ENCODE results near the gene CARMIL1. TPM values are rescaled to one million over a fixed set of nuclear protein-coding genes. Genes with fewer than 3 reads are reported as not detected.

Gene CARMIL1
- total and polyA plus RNA-seq, 2 of the 8 experiments (the other 6 are each of a cell fraction or from before 2014, with no cell fraction given) = 20.3 to 40.4 TPM

- Histone ChIP-seq H3K4ac (replicated peaks; ENCODE audit: insufficient read length, low read depth, low read length) (no peak overlapping the region), H3K27ac (ENCODE audit: low read depth, low read length) (no peak overlapping the region), H2BK15ac (ENCODE audit: low read length) (no peak overlapping the region), H2AK5ac (ENCODE audit: low read depth, low read length) (no peak overlapping the region), H2AFZ (ENCODE audit: low read length) (no peak overlapping the region), H3K27me3 (replicated peaks in 1 of 4; ENCODE audit: control insufficient read depth in 3 of 4, extremely low read depth in 1 of 4, insufficient read depth in 3 of 4, low read length in 3 of 4) (no peaks in the 10 kb centered on the region), H3K79me1 (ENCODE audit: low read depth, low read length) (peaks cover 2% of the 10 kb centered on the region; the same call in 1 of the 2 replicates), H3K4me2 (ENCODE audit: insufficient read depth in 1 of 2, low read depth in 2 of 2, low read length in 2 of 2) (no peak overlapping the region), H3K4me3 (ENCODE audit: extremely low read depth in 1 of 4, insufficient read depth in 2 of 4, low read depth in 3 of 4, low read length in 4 of 4) (no peak overlapping the region), H2BK5ac (ENCODE audit: low read depth, low read length) (no peak overlapping the region), H3K14ac (ENCODE audit: insufficient read length) (no peak overlapping the region), H3K56ac (replicated peaks; ENCODE audit: insufficient read length, low read depth, low read length) (no peak overlapping the region), H4K8ac (ENCODE audit: extremely low read depth, insufficient read depth, low read length) (no peak overlapping the region), H3K9me3 (ENCODE audit: insufficient read depth in 2 of 2, low read depth in 1 of 2, low read length in 1 of 2) (no peaks in the 10 kb centered on the region), H2BK12ac (ENCODE audit: low read depth, low read length) (no peak overlapping the region), H3K23me2 (ENCODE audit: low read depth, low read length) (no peaks in the 10 kb centered on the region), H4K20me1 (replicated peaks in 1 of 2; ENCODE audit: control insufficient read depth in 1 of 2, insufficient read depth in 2 of 2, low read length in 2 of 2) (peaks cover 0 to 2% of the 10 kb centered on the region in 2 experiments), H3K18ac (ENCODE audit: extremely low read depth, low read length) (no peak overlapping the region), H3K9ac (replicated peaks in 1 of 4; ENCODE audit: extremely low read depth in 1 of 4, low read depth in 3 of 4, low read length in 3 of 4) (no peak overlapping the region), H3K4me1 (replicated peaks in 1 of 4; ENCODE audit: control insufficient read depth in 3 of 4, insufficient read depth in 4 of 4, low read length in 3 of 4) (no peaks in the 10 kb centered on the region), H3K79me2 (ENCODE audit: control insufficient read depth in 1 of 2, insufficient read depth in 2 of 2, low read length in 2 of 2) (peaks cover 3 to 79% of the 10 kb centered on the region in 2 experiments; a peak in 3 of 4 replicates), H4K91ac (replicated peaks; ENCODE audit: insufficient read length, low read length) (no peak overlapping the region), H4K5ac (ENCODE audit: insufficient read length, low read depth, low read length) (no peak overlapping the region), H3K36me3 (ENCODE audit: control insufficient read depth in 2 of 4, insufficient read depth in 4 of 4, low read length in 3 of 4) (no peaks in the 10 kb centered on the region), H2BK20ac (ENCODE audit: low read length) (no peak overlapping the region), H3K23ac (ENCODE audit: insufficient read length) (no peak overlapping the region), H2BK120ac (replicated peaks; ENCODE audit: low read depth, low read length) (no peak overlapping the region)
- WGBS, 2 experiments (ENCODE audit: extremely low coverage in 1 of 2, insufficient coverage in 1 of 2, insufficient read length in 1 of 2, insufficient replicate concordance in 2 of 2, low coverage in 1 of 2, low lambda C conversion rate in 2 of 2, missing lambda C conversion rate in 1 of 2) = 90% methylated on average over 2 of the region's 2 CpGs; no CpG with 5 or more reads in 1 of the 2 experiments
- DNase-seq (ENCODE audit: low read depth in 1 of 2, low spot score in 2 of 2) (no peak), FAIRE-seq (no peak)
- ChIA-PET POLR2A (ENCODE audit: partially characterized antibody) (interaction anchor here (0.9 kb wide), 1 partner anchor 10 kb away, joined by 3 read pairs; no protein-coding TSS in a partner anchor), CTCF (ENCODE audit: partially characterized antibody) (interaction anchor here (1.4 to 5.0 kb wide), 4 partner anchors 9 to 87 kb away, joined by 3 to 37 read pairs (median 4); no protein-coding TSS in a partner anchor)
- TF ChIP-seq BRCA1 (IDR thresholded peaks at IDR 0.05; ENCODE audit: low read depth, low read length) (no peak), CBX5 (IDR thresholded peaks at IDR 0.05; ENCODE audit: low read depth, low read length) (no peak), CBX8 (IDR thresholded peaks at IDR 0.05; ENCODE audit: borderline replicate concordance, low read depth, low read length) (no peak), NANOG (IDR thresholded peaks at IDR 0.05; ENCODE audit: insufficient read depth, low read depth, low read length, poor library complexity, severe bottlenecking) (no peak), CTBP2 (IDR thresholded peaks at IDR 0.05; ENCODE audit: borderline replicate concordance, insufficient read depth, insufficient read length, low read length) (no peak), ZNF274 (IDR thresholded peaks at IDR 0.05; ENCODE audit: borderline replicate concordance, extremely low read depth, low read length) (no peak), MAFK (IDR thresholded peaks at IDR 0.05; ENCODE audit: low read depth, low read length) (no peak), YY1 (IDR thresholded peaks at IDR 0.05; ENCODE audit: low read depth, low read length) (no peak), GTF2F1 (IDR thresholded peaks at IDR 0.05; ENCODE audit: borderline replicate concordance, low read depth, low read length) (no peak), BACH1 (IDR thresholded peaks at IDR 0.05; ENCODE audit: low read length) (no peak), RNF2 (IDR thresholded peaks at IDR 0.05; ENCODE audit: borderline replicate concordance, low read depth, low read length, missing control alignments, poor library complexity, severe bottlenecking) (no peak)
- TF ChIP-seq, protein P1, sequence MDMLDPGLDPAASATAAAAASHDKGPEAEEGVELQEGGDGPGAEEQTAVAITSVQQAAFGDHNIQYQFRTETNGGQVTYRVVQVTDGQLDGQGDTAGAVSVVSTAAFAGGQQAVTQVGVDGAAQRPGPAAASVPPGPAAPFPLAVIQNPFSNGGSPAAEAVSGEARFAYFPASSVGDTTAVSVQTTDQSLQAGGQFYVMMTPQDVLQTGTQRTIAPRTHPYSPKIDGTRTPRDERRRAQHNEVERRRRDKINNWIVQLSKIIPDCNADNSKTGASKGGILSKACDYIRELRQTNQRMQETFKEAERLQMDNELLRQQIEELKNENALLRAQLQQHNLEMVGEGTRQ (IDR thresholded peaks at IDR 0.05; ENCODE audit: low read length) = no peak
Observed at GRCh38 chr6:25352285-25352684, 73.1 kb downstream of the CARMIL1 start.

Measured in H1 (cell line).